Spleen (tissue), 11 donors: ENCODE data around the gene KCNH8. TPM values are rescaled to one million over a fixed set of nuclear protein-coding genes. Genes with fewer than 3 reads are reported as not detected.

Source experiments
- DNase-seq: peaks from one replicate; pipeline ENCODE4 v3.0.0-alpha.2; 2020
- H3K27ac ChIP-seq, 8 donors: fragments of 200-600 bp; sonication (generic) in 7 of 8; 1 replicate in 4 of 8; 2 replicates in 4 of 8; pipeline versions ENCODE4 v1.5.0 to v1.8.0; 2016 to 2021; ENCODE audit warnings: inconsistent platforms in 4 of 8, mild to moderate bottlenecking in 4 of 8, moderate library complexity in 1 of 8
- H3K27me3 ChIP-seq, 7 donors: fragments of 200-600 bp; sonication (generic) in 6 of 7; replicated peaks in 1 of 7; 1 replicate in 4 of 7; 2 replicates in 3 of 7; pipeline versions ENCODE4 v1.5.0 to v1.8.0; 2016 to 2021; ENCODE audit warnings: inconsistent platforms in 3 of 7, mild to moderate bottlenecking in 1 of 7
- H3K36me3 ChIP-seq, 6 donors: fragments of 200-600 bp; sonication (generic) in 5 of 6; 1 replicate in 4 of 6; 2 replicates in 2 of 6; pipeline versions ENCODE4 v1.5.0 to v1.8.0; 2016 to 2021; ENCODE audit warnings: inconsistent platforms in 2 of 6
- H3K4me1 ChIP-seq, 6 donors: fragments of 200-600 bp; sonication (generic) in 5 of 6; 1 replicate in 3 of 6; 2 replicates in 3 of 6; pipeline versions ENCODE4 v1.5.0 to v1.8.0; 2016 to 2021; ENCODE audit warnings: inconsistent platforms in 3 of 6
- H3K4me3 ChIP-seq, 8 donors: fragments of 200-600 bp; sonication (generic) in 7 of 8; 1 replicate in 4 of 8; 2 replicates in 4 of 8; pipeline versions ENCODE4 v1.5.0 to v1.8.0; 2016 to 2021; ENCODE audit warnings: inconsistent platforms in 4 of 8, mild to moderate bottlenecking in 4 of 8, moderate library complexity in 2 of 8
- H3K9me3 ChIP-seq, 8 donors: fragments of 200-600 bp; sonication (generic) in 7 of 8; 1 replicate in 4 of 8; 2 replicates in 4 of 8; pipeline versions ENCODE4 v1.5.0 to v1.8.0; 2016 to 2021; ENCODE audit warnings: inconsistent platforms in 4 of 8
- CTCF ChIP-seq, 11 experiments: fragments of 200-600 bp in 7 of 11; fragments of 450-650 bp in 4 of 11; sonication (generic) in 4 of 11; IDR thresholded peaks in 8 of 11; conservative IDR thresholded peaks in 3 of 11; 1 replicate in 7 of 11; 2 replicates in 4 of 11; pipeline versions ENCODE4 v1.4.0 to v1.8.0; 2016 to 2021; ENCODE audit warnings: antibody characterized with exemption in 11 of 11, inconsistent platforms in 4 of 11, mild to moderate bottlenecking in 1 of 11
- POLR2A ChIP-seq, 3 donors: fragments of 450-650 bp; IDR thresholded peaks; one replicate each; pipeline ENCODE4 v1.5.1; 2017; ENCODE audit warnings: antibody characterized with exemption in 3 of 3, mild to moderate bottlenecking in 1 of 3
- POLR2AphosphoS5 ChIP-seq, 3 donors: sonication (generic); formaldehyde crosslinking; IDR thresholded peaks; one replicate each; pipeline ENCODE4 v1.5.1; 2017; ENCODE audit warnings: antibody characterized with exemption in 3 of 3
- WGBS, 5 donors: extraction: QIAGEN DNeasy Blood & Tissue Kit in 3 of 5; methylation state at CpG; one replicate each; pipeline versions ENCODE4 v1.1.5 to v1.1.7; 2013 to 2018; 5-methylcytosine and 5-hydroxymethylcytosine counted together
- intact Hi-C: fragments of 100-400 bp; cut with DNase I; formaldehyde crosslinking; loops from one replicate; pipeline ENCODE4 v1.15.0; 2023; ENCODE audit warnings: low total_unique reads
- polyA plus RNA-seq, 3 donors: library from polyadenylated mRNA; stranded (reverse); fragments of 200-250 nt; gene quantifications; one replicate each; pipeline ENCODE4 v1.2.1, GENCODE V29; 2013
- total RNA-seq, 7 donors: library from RNA; depleted of rRNA in 3 of 7; stranded (reverse); fragments of >200 nt in 3 of 7; fragmentation: NEBNext Ultra II Directional in 4 of 7; extraction: Animal tissue kit (Norgen Biotek cat#: 25700) in 4 of 7; gene quantifications; one replicate each; pipeline versions ENCODE4 v1.1.0 to v1.2.1, GENCODE V29; 2016 to 2021
- donor health status: healthy with polysubstance abuse.
- donor health status: DM: no; HTN: no; CAD: no; lungs with moderate emphysema.
- donor health status: DM: no; HTN: no; CAD: no.
- donor health status: Bipolar disorder and iron deficiency.
- donor health status: healthy.
- donor health status: DM: no; HTN: no; CAD: no.
- donor health status: DM: yes; HTN: yes; CAD: no.

The KCNH8 gene
- total and polyA plus RNA-seq, 10 donors: 0.70 to 3.1 (median 2.2) TPM

GRCh38 chr3:19190602-19191001 lies 42.3 kb downstream of the KCNH8 start:
- H3K9me3 ChIP-seq: no peaks in the 10 kb centered on the region
- 16 to 35% (median 28%) methylated on average over 4 of the region's 4 CpGs for whole genome bisulfite sequencing, 5 donors
- peak overlapping the region in 1 of 8 donors; percentile 36 for H3K4me3 ChIP-seq

GRCh38 chr3:19199131-19199530 lies 50.8 kb downstream of the KCNH8 start:
- no peak for DNase-seq
- Histone ChIP-seq H3K4me3 (no peak overlapping the region), H3K36me3 (no peaks in the 10 kb centered on the region), H3K27ac (no peak overlapping the region), H3K9me3 (no peaks in the 10 kb centered on the region), H3K27me3 (no peaks in the 10 kb centered on the region), H3K4me1 (no peaks in the 10 kb centered on the region)
- no peak for TF ChIP-seq CTCF (IDR thresholded peaks at IDR 0.05 in 8 of 11, conservative IDR thresholded peaks at IDR 0.05 in 3 of 11)
- no peak for TF ChIP-seq POLR2AphosphoS5 (IDR thresholded peaks at IDR 0.05)
- no peak for TF ChIP-seq POLR2A (IDR thresholded peaks at IDR 0.05)
- intact Hi-C loops: no loop called here
- 77 to 94% (median 89%) methylated on average over 2 of the region's 2 CpGs for WGBS, 5 donors

More at GRCh38 chr3:19190602-19191001, 42.3 kb downstream of the KCNH8 start:
- no peaks in the 10 kb centered on the region for H3K4me1 ChIP-seq
- no peak for TF ChIP-seq POLR2A (IDR thresholded peaks at IDR 0.05)
- TF ChIP-seq POLR2AphosphoS5 (IDR thresholded peaks at IDR 0.05): no peak
- no peak for TF ChIP-seq CTCF (IDR thresholded peaks at IDR 0.05 in 8 of 11, conservative IDR thresholded peaks at IDR 0.05 in 3 of 11)
- DNase-seq: no peak
- H3K27me3 ChIP-seq: no peaks in the 10 kb centered on the region
- H3K36me3 ChIP-seq: no peaks in the 10 kb centered on the region
- H3K27ac ChIP-seq: peak overlapping the region in 6 of 8 donors; percentile 44 to 66 (median 52)
- intact Hi-C loops: no loop called here

GRCh38 chr3:19202303-19202702 lies 54.0 kb downstream of the KCNH8 start:
- Histone ChIP-seq H3K27me3 (no peaks in the 10 kb centered on the region), H3K4me3 (no peak overlapping the region), H3K36me3 (no peaks in the 10 kb centered on the region), H3K9me3 (no peaks in the 10 kb centered on the region), H3K4me1 (no peaks in the 10 kb centered on the region), H3K27ac (no peak overlapping the region)
- DNase-seq: no peak
- intact Hi-C loops: no loop called here
- WGBS, 5 donors: 89 to 96% (median 93%) methylated on average over 2 of the region's 2 CpGs
- no peak for TF ChIP-seq CTCF (IDR thresholded peaks at IDR 0.05 in 8 of 11, conservative IDR thresholded peaks at IDR 0.05 in 3 of 11)
- TF ChIP-seq POLR2A (IDR thresholded peaks at IDR 0.05): no peak
- TF ChIP-seq POLR2AphosphoS5 (IDR thresholded peaks at IDR 0.05): no peak

GRCh38 chr3:19202754-19203153 lies 54.4 kb downstream of the KCNH8 start:
- Histone ChIP-seq H3K9me3 (no peaks in the 10 kb centered on the region), H3K4me3 (no peak overlapping the region), H3K4me1 (no peaks in the 10 kb centered on the region), H3K36me3 (no peaks in the 10 kb centered on the region), H3K27ac (no peak overlapping the region), H3K27me3 (no peaks in the 10 kb centered on the region)
- intact Hi-C loops: no loop called here
- 90 to 95% (median 93%) methylated on average over 3 of the region's 3 CpGs for WGBS, 5 donors
- DNase-seq: no peak
- TF ChIP-seq CTCF (IDR thresholded peaks at IDR 0.05 in 8 of 11, conservative IDR thresholded peaks at IDR 0.05 in 3 of 11): no peak
- no peak for TF ChIP-seq POLR2A (IDR thresholded peaks at IDR 0.05)
- TF ChIP-seq POLR2AphosphoS5 (IDR thresholded peaks at IDR 0.05): no peak
